Vagina (tissue), 2 donors: ENCODE measurements around the gene ANKRD11.

Experiments
- CTCF ChIP-seq, 3 experiments: fragments of 450-650 bp in 2 of 3; fragments of 200-600 bp in 1 of 3; sonication (generic) in 1 of 3; IDR thresholded peaks; one replicate each; pipeline ENCODE4 v1.5.1; 2017 to 2019; ENCODE audit warnings: antibody characterized with exemption in 3 of 3, mild to moderate bottlenecking in 2 of 3, moderate library complexity in 2 of 3
- POLR2A ChIP-seq, 2 donors: fragments of 450-650 bp; IDR thresholded peaks; one replicate each; pipeline ENCODE4 v1.6.1; 2017; ENCODE audit warnings: antibody characterized with exemption in 2 of 2, mild to moderate bottlenecking in 2 of 2, moderate library complexity in 2 of 2
- POLR2AphosphoS5 ChIP-seq, 2 donors: sonication (generic); formaldehyde crosslinking; IDR thresholded peaks; one replicate each; pipeline ENCODE4 v1.9.0; 2017; ENCODE audit warnings: antibody characterized with exemption in 2 of 2, mild to moderate bottlenecking in 2 of 2, low read depth in 1 of 2; ENCODE audit not compliant: insufficient read depth in 1 of 2

- TF ChIP-seq CTCF (IDR thresholded peaks at IDR 0.05) (no peak), POLR2A (IDR thresholded peaks at IDR 0.05) (no peak), POLR2AphosphoS5 (IDR thresholded peaks at IDR 0.05; ENCODE audit: insufficient read depth in 1 of 2, low read depth in 1 of 2) (no peak)
Measured at GRCh38 chr16:89396156-89396555, 94.2 kb downstream of the ANKRD11 start.
